GM19351 (cell line): ENCODE results near the gene C11orf58.

Experiments
- ATAC-seq: cut with Tn5 transposase; IDR thresholded peaks from one replicate; pipeline ENCODE4 v1.9.1; 2021; ENCODE audit warnings: mild to moderate bottlenecking, moderate library complexity; ENCODE audit not compliant: unreplicated experiment

C11orf58 gene

DNA sequence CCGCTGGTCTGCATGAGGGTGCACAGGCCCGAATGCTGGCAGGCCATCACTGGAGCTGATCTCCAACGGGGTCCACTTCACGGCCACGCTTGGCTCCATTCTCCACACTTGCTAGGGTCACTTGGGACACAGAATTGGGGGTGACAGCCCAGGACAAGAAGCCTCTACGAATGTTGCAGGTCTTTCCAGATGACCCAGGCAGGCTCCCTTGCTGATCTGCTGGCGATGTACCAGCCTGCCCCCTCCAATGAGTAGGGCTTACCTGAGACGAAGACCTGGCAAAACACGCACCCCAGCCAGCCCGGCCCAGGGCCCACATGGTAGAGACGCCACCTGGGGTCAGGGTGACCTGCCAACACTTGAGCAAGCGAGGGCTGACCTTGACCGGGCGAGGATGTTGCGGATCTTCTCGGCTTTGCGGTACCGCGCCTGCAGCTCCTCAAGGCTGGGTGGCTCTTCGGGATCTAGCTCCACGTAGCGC lies 44.9 kb downstream of the C11orf58 start:
- ATAC-seq, result no peak

DNA sequence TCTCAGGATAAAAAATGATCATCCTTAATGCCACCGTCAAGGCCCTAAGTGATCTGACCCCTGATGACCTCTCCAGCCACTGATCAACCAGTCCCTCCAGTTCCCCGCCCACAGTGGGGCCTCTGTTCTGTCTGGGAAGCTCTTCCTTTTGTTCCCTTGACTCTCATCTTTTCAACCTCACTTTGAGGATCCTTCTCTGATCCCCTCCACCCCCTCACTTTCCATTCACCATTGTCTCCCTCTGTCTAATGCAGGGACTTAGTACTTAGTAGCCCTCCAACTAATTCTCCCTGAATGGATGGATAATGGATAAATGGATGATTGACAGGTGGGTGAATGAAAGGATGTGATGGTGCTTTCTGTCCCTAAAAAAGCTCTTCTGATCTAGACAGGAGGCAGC lies 45.6 kb downstream of the C11orf58 start:
- no peak for ATAC-seq

DNA sequence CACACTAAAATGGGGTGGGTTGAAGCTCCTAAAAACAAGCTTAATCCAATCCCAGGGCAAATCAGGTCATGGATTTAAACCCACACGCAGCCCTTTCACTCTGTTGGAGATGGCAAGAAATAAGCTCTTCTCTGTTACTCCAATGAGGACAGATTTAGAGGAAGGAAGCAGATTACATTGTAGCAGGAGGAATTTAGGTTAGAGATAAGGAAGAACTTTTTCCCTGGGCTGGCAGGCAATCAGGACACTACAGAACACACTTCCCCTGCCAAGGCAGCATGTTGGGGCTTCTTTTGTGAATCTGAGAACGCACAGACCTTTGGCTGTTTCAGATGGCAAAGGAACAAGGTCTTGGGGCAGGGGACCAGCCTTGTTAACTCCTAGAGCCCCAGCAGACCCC lies 46.2 kb downstream of the C11orf58 start:
- no peak for ATAC-seq

DNA sequence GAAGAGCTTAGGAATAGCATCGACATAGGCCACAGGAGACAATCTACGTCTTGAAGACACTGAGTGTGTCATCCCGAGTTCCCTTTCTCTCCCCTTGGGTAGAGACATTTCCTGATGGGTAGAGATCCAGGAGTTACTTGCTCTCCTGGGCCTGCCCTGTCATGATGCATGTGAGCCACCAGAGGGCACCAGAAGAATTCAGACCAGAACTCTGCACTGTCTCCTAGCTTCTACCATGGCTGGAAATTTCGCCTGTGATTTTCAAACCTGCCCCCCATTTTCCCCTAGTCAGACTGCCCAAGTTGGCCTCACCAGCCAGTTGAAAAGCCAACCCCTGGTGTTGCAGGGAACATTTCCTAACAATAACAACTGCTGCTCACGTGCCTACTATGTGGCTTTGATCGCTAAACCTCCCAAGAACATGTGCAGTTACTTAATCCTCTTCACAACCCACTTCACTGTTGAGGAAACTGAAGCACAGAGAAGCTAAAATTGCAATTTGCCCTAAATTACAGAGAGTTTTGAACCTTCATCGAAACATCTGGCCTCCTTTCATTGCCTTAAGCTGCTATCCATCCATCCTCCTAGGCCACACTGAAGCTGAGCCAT lies 47.2 kb downstream of the C11orf58 start:
- ATAC-seq, result peak; percentile 78

DNA sequence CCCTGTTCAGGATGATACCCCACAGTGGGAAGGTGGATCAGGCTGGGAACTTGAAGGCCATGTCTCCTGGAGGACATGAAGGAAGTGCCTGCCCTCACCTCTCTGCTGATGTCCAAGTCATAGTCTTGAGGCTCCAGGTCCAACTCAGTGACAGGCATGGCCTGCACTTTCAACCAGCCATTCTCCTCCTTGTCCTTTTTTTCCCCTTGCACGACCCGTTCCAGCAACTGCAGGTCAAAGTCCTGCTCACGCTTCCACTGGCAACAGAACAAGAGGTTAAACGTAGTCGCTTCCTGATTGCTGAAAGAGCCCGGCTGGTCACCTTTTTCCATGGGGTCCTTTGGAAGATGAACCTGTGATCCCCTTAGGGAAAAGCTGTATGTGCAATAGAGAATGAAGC lies 47.7 kb downstream of the C11orf58 start:
- no peak for ATAC-seq

DNA sequence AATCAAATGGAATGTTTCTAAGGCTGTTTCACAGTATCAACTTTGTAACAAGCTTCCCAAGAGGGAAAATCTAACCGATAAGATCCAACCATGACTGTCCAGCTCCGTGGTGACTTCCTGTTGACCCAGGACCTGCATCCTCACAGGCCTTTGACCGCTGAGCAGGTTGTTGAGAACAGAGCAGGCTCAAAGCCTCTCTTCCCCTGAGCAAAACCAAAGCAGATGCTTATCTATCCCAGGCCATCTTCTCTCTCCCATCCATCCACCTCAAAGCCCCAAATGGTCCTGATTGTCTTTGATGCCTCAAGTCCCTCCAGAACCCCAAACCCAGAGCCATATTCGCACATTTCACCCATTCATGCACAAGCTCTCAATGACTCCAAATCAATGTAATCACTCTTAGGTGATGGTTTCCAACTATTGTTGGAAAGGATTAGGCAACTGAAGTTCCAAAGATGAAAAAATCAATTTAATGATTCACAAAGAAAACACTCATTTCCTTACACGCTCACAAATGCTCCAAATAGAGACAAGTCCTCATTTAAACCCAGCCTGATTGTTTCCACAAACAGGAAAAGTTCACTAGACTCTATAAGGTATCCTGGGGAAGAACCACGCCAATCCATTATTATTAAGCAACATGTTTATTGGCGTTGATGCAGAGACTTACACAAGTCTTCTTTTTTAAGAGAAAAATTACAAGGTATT lies 48.7 kb downstream of the C11orf58 start:
- no peak for ATAC-seq

DNA sequence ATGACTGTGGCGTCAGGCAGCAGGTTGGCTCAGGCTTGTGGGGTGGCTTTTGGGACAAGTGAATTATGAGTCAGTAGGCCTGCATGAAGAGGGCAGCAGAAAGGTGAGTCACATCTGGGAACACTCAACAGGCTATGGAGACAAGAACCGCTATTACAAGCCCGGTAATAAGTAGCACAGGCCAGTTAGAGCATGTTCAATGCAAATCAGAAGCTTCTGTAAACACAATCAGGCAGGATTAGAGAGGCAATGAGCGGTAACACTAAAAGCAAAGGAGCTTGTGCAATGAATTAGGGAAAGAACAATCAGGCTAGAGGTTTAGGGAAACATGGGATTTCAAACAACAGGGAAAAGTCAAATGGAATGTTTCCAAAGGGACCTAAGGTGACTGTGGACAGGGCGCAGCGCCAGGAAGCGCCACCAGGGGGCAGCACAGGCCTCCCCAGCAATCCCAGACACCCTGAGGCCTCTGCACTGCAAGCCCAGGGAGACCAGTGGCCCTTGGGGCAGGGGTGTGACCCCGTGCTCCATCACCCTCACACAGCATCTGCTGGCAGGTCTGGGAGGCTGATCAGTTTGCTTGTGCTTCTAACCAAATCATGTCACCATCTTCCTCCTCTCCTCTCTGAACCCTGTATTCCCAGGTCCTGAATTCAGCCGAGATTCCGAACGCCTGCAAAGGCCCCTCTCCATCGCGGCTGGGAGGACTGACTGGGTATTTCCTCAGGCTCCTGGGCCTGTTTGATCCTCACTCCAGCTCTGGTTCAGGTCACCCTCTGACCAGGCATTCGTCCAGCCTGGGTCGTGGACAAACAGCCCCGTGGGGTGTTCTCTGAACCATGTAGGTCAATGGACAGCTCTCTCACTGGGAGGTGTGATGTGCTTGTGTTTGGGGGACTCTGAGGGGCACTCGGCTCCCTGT lies 50.0 kb downstream of the C11orf58 start:
- peak; percentile 80 for ATAC-seq

DNA sequence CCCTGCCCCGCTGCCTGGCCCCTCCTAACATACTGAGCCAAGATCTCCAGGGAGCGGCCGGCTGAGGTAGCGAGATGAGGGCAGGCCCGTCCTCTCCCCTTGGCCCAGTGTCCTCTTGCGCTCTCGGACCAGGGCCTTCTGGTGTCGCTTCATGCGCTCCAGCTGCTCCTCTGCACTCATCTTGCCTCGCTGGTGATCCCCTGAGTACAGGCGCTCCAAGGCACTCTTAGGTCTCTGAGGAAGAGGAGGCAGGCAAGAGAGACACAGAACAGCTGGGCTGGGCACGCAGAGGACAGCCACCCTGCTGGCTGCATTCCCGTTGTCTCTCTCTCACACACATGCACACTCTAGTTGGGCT lies 50.6 kb downstream of the C11orf58 start:
- ATAC-seq, result no peak

DNA sequence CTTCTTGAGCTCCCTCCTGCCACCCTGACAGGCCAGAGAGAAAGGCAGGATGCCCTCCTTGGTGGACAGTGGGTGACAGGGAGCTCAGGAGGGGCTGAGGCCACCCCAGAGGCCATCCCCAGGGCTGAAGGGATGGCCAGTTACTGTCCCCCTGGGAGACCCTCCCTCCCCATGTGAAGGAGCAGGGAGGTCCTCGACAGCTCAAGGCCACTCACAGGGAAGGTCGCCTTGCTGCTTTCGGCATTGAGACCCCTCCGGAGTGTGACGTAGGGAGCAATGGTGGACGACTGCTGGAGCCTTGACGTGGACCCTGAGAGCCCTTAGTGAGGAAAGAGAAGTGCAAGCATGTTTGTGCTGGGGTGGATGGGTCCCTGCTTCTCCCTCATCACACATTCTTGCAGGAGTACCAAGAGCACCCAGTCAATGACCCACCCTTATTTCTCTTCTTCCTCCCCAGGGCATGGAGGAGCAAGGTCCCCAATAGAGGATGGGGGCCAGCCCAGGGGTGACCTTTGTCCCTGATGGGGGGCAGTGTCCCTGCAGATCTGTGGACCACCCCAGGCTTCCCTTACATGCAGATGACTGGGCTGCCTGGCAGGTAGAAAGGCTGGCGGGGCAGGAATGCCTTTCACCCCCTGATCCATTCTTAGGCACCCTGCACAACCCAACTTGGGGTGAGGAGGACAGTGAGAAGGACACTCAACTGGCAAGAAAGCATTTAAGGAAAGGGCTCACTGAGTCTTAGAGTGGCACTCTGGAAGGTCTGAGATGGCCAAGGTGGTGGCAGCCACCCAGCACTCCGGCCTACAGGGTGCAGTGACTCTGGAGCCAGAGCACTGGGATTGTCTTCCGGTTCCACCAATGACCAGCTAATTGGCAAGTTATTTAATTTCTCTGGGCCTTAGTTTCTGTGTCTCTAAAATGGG lies 51.4 kb downstream of the C11orf58 start:
- no peak for ATAC-seq

DNA sequence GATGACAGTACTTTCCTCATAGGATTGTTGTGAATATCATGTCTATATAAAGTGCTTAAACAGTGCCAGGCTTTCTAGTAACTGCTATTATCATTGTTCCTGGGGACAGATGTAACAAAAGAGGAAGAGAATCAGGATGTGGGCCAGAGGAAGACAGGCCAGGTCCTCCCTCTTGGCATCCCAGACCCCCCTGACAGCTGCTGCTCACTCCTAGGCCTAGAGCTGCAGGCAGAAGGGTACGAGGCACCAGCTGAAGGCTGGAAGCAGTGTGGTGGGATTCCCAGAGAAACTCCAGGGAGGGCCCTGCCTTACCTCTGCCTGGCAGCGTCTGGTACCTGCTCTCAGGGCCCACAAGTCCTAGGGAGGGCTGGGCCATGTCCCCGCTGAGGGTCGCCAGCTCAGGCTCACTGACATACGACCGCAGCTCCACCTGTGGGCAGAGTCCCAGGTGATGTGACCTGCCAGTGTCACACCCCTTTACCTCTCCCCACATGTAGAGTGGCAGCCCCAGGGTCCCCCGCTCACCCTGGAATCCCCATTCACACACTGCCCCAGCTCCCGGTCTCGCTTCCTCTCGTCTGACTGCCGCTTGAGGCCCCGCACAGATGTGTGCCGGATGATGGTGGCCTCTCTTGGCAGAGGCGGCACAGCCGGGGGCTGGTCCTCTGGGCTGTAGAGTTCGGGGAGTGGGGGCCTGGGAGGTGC lies 52.2 kb downstream of the C11orf58 start:
- ATAC-seq, result no peak

DNA sequence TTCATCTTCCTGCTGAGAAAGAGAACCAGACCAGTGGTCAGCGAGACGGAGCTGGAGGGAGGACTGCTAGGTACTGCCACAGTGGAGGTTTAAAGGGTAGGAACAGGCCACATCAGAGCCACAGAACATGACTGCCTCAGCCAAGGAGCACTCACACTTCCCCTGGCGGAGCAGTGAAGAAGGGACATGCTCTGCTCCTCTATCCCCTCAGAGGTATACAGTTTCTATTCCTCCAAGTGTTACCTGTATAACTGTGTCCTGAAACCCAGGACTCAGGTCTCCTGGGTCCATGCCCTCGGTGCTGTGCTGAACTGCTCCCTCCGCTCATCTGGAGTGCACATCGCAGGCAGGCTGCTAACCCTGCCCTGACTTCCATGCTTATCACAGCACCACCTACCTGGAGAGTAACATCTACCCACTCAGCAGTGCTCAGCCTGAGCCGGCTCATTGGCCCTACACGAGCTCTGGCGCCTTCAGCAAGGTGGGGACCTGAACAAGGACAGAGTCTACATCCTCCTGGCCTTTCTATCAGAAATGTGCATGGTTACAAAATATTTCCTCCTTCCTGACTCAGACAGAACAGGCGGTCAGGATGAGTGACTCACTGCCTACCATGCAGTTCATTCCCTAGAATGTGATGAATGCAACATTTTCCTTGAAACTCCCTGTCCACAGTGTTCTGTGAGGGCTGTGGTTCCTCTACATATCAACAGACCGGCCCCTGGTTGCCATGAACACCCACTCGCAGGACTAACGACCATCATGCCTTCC lies 52.9 kb downstream of the C11orf58 start:
- ATAC-seq, result no peak

DNA sequence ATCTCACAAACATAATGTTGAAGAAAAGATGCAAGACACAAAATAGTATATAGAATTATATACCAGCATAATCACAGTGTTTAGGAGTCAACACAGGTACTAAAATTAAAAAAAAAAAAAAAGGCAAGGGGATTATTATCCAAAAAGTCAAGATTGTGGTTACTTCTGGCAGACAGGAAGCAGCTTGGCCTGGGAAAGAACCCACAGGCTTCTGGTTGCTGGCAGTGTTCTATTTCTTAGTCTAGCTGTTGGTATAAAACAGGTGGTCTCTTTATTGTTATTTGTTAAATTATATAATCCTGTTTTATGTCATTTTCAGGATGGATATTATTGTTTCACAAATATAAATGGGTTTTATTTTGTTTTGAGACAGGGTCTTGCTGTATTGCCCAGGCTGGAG lies 54.0 kb downstream of the C11orf58 start:
- no peak for ATAC-seq

DNA sequence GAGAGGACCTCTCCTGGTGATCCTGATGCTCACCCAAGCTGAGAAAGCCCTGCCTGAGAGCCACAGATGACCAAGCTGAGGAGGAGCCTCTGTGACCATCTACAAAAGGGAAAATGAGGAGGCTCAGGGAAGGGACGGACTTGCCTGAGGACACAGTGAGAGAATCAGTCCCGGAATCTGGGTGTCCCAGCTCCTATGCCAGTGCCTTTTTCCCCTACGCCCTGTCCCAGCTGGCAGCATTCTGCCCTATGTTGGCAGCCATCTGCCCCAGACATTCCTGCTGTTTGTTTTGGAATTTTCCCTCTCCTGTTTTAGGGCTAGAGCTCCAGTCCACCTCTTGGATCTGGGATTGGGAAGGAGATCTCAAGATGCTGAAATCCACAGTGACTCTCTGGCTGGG lies 54.6 kb downstream of the C11orf58 start:
- ATAC-seq, result no peak

DNA sequence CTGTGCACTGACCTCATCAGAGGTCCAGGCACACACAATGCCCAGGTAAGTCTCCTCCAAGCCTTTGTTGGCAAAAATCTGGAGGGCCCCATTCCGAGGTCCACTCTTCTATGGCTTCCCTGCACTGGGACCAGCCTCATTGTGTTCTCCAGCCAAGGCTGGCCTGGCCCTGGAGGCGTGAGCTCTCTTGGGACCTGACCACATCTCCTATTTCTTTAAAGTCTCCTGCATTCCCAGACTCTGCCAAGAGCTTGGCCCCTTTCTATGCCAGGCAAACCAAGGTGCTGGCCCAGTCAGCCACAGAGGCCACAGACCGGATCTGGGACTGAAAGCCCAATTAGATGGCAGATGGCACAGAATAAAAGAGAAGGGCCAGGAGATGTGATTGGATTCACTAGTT lies 55.1 kb downstream of the C11orf58 start:
- ATAC-seq, result no peak

DNA sequence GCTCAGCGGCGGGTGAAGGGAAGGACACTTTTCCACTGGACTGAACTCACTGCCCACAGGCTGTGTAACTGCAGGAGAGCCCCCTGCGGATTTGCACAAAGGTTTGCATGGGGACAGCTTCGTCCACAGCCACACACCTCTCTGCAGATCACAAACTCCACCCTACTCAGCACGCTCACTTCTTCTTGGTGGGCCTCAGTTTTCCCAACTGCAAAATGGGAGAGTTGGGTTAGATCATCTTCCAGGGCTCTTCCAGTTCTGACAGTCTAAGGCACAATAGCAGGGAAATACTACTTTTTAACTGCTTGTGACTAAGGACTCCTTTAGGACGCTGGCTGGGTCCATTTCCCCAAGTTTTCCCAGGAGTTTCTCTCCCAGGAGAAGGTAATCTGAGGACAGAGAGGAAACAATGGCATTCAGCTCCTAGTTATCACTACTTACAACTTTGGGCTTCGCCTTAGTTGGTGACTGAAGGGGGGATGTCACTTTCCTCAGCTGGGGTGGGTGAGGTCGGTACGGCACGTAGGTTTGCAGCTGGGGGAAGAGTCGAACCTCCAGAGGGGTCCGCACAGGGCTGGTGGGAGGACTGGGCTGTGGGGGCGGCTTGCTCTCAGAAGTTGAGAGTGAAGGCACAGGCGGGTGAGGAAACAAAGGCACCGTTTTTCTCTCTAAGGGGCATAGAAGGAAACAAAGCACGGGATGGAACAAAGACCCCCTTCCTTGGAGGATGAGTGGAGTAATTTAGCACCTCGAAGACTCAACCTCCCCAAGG lies 55.8 kb downstream of the C11orf58 start:
- ATAC-seq, result no peak

DNA sequence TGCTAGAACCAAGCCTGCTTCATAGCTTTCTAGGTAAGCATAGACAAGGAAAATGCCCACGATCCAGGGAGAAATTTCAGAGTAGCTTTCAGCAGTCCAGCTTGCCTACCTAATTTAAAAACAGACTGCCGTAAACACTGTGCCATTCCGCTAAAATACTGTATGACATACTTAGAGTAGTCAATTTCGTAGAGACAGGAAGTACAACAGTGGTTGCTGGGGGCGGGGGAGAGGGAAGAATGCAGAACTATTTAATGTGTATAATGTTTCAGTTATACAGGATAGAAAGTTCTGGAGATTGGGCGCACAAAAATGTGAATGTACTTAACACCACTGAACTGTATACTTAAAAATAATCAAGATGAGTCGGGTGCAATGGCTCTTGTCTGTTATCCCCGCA lies 56.7 kb downstream of the C11orf58 start:
- ATAC-seq, result no peak

DNA sequence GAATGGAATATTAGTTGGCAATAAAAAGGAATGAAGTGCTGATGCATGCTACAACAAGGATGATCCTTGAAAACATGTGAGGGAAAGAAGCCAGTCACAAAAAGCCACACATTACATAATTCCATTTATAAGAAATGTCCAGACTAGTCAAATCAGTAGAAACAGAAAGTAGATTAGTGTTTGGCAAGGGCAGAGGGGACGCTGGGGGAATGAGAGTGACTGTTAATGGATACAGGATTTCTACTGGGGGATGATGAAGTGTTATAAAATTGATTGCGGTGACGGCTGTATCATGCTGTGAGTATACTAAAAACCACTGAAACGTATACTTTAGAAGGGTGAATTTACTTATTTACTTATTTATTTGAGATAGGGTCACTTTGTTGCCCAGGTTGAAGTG lies 57.9 kb downstream of the C11orf58 start:
- ATAC-seq, result no peak

DNA sequence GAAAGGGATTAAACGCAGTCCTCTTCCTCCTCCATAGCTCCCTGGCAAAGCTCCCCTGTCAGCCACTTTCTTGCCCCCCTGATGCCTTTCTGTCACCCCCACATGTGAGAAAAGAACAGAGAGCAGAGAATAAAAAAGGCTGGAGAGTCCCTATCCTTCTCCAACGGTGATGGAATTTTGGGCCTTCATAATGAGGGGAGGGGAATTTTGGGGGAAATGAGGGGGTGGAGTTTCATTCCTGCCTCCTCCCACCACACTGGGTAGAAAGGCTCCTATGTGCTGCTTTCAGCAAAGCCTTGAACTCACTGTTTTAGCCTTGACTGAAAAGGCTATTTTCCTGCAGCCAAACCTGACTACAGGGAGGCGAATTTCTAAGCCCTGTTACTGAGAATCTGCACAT lies 59.3 kb downstream of the C11orf58 start:
- no peak for ATAC-seq

DNA sequence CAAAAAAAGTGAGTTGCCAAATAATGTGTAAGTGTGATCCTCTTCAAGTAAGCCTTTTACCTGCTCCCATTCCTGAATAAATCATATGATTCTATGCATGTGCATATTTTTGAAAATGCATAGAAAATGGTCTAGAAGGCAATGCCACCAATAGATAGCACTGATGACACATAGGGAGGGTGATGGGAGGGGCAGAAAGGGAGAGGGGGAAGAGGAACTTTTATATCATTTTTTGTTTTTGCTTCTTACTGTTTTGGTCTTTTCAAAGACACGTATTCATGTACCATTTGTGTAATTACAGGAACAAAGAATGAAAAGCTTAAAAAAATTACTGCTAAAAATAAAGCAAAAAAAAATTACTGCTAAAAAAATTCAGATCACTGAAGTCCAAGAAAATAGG lies 60.8 kb downstream of the C11orf58 start:
- no peak for ATAC-seq
